CD4-positive, alpha-beta T cell treated with Interleukin-2 at 100 ng/mL for 4 hours (primary cell): ENCODE data around the gene BTG1.
"Not testable (repeated sequence)": the region's sequence is repeated elsewhere in the genome, so short reads cannot be mapped to it uniquely, and the experiment has no call there.

ENCODE experiments used
- DNase-seq: peaks from one replicate; pipeline ENCODE4 v3.0.0-alpha.2; 2020; ENCODE audit warnings: low spot score

Gene BTG1

GRCh38 chr12:92147491-92147890 lies 1.8 kb upstream of the BTG1 start:
- no peak for DNase-seq

GRCh38 chr12:92146497-92147224 lies 1.0 kb upstream of the BTG1 start:
- no peak for DNase-seq

- no peak for DNase-seq
Measured at GRCh38 chr12:92145481-92145730, 240 bp downstream of the BTG1 start.

GRCh38 chr12:92144631-92145480 lies 790 bp downstream of the BTG1 start:
- DNase-seq, result peak; percentile 78

GRCh38 chr12:92143686-92144630 lies 1.7 kb downstream of the BTG1 start:
- peak; percentile 86 for DNase-seq

GRCh38 chr12:92143258-92143657 lies 2.4 kb downstream of the BTG1 start:
- peak; percentile 58 for DNase-seq

GRCh38 chr12:92142251-92142926 lies 3.3 kb downstream of the BTG1 start:
- peak; percentile 32 for DNase-seq

- peak; percentile 74 for DNase-seq
Measured at GRCh38 chr12:92141591-92142121, 4.0 kb downstream of the BTG1 start.

GRCh38 chr12:92140896-92141536 lies 4.6 kb downstream of the BTG1 start:
- DNase-seq, result no peak

GRCh38 chr12:92140156-92140555 lies 5.5 kb downstream of the BTG1 start:
- DNase-seq, result no peak

- peak; percentile 40 for DNase-seq
Measured at GRCh38 chr12:92139634-92140150, 6.0 kb downstream of the BTG1 start.

- no peak for DNase-seq
Measured at GRCh38 chr12:92138626-92139025, 7.0 kb downstream of the BTG1 start.

GRCh38 chr12:92138144-92138543 lies 7.5 kb downstream of the BTG1 start:
- DNase-seq, result no peak

- DNase-seq, result peak; percentile 70
Measured at GRCh38 chr12:92136965-92137721, 8.5 kb downstream of the BTG1 start.

GRCh38 chr12:92136026-92136730 lies 9.5 kb downstream of the BTG1 start:
- no peak for DNase-seq

GRCh38 chr12:92135541-92135940 lies 10.1 kb downstream of the BTG1 start:
- not testable (repeated sequence) for DNase-seq

- DNase-seq, result peak; percentile 78
Measured at GRCh38 chr12:92134638-92135274, 10.9 kb downstream of the BTG1 start.

- no peak for DNase-seq
Measured at GRCh38 chr12:92133795-92134637, 11.6 kb downstream of the BTG1 start.
